SHP77 (cell line): ENCODE data around the gene MYOZ1.
"Not testable (repeated sequence)": the region's sequence is repeated elsewhere in the genome, so short reads cannot be mapped to it uniquely, and the experiment has no call there.

Source experiments
- DNase-seq, 2 experiments: peaks; one replicate each; lab custom pipeline; 2025; lab: John Stamatoyannopoulos, UW

Gene MYOZ1

DNA sequence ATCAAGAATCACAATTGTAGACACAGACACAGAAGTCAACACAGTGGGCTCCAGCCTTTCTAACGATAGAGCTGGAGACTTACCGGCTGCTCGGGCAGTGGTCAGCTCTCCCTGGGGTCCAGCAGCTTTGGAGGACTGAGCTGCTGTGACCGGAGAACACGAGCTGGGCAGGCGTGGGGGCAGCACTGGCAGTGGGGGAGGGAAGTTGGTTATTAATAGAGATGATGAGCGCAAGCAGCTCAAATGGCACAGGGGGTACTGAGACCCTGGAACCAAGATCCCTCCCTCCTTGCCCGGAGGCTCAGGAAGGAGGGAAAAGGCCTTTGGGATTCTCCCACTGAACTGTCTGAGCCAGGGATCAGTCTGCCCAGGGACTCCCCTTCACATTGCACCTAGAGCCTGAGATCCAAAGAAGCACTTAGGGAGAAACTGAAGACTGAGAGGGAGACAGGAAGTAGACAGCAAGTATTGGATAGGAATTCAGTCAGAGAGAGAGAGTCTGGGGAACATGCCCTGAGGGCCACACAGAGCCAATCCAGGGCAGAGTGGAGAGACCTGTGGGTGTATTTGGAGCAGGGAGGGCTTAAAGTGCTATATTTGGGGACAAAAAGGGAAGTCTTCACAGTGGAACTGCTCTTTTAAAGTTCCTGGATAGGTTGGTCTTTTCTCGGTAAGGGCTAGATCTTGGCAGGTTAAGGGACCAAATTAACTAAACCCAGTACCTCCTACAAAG is at the start of gene MYOZ1:
Gene MYOZ1 (minus strand): TSS at position 147 of the 733 bp plus-strand sequence. CDS start 1,457 bp downstream, outside the sequence.
- no peak for DNase-seq

- not testable (repeated sequence) for DNase-seq
These were observed 49.5 kb upstream of the MYOZ1 start for GRCh38 chr10:73690755-73691154.

DNA sequence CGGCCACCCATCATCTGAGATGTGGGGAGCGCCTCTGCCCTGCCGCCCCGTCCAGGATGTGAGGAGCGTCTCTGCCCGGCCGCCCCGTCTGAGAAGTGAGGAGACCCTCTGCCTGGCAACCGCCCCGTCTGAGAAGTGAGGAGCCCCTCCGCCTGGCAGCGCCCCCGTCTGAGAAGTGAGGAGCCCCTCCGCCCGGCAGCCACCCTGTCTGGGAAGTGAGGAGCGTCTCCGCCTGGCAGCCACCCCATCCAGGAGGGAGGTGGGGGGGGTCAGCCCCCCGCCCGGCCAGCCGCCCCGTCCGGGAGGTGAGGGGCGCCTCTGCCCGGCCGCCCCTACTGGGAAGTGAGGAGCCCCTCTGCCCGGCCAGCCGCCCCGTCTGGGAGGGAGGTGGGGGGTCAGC is 48.3 kb upstream of the MYOZ1 start:
- DNase-seq: not testable (repeated sequence)

DNA sequence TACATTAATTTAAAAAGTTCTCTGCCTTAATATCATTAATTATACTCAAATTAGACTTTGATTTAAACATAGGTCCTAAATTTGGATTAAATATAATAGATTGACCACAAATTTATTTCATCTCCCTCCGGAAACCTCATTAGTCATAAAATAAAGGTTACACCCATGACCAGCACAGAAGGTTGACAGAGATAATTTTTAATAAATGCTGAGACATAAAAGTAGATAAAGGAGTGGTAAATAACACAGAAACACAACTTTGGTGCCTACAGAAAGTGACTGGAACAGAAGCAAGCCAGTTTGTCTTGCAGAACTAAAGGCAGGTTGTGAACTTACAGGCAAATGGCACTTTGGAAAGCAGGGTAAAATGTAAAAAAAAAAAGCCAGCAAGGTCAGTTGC is 46.4 kb upstream of the MYOZ1 start:
- not testable (repeated sequence) for DNase-seq

- not testable (repeated sequence) for DNase-seq
These were observed 33.3 kb upstream of the MYOZ1 start for GRCh38 chr10:73674546-73674945.

GRCh38 chr10:73668378-73668777 is 27.1 kb upstream of the MYOZ1 start:
- DNase-seq: not testable (repeated sequence)

- DNase-seq: not testable (repeated sequence)
These were observed 25.0 kb upstream of the MYOZ1 start for GRCh38 chr10:73666153-73666809.

- not testable (repeated sequence) for DNase-seq
These were observed 24.3 kb upstream of the MYOZ1 start for GRCh38 chr10:73665581-73665980.

DNA sequence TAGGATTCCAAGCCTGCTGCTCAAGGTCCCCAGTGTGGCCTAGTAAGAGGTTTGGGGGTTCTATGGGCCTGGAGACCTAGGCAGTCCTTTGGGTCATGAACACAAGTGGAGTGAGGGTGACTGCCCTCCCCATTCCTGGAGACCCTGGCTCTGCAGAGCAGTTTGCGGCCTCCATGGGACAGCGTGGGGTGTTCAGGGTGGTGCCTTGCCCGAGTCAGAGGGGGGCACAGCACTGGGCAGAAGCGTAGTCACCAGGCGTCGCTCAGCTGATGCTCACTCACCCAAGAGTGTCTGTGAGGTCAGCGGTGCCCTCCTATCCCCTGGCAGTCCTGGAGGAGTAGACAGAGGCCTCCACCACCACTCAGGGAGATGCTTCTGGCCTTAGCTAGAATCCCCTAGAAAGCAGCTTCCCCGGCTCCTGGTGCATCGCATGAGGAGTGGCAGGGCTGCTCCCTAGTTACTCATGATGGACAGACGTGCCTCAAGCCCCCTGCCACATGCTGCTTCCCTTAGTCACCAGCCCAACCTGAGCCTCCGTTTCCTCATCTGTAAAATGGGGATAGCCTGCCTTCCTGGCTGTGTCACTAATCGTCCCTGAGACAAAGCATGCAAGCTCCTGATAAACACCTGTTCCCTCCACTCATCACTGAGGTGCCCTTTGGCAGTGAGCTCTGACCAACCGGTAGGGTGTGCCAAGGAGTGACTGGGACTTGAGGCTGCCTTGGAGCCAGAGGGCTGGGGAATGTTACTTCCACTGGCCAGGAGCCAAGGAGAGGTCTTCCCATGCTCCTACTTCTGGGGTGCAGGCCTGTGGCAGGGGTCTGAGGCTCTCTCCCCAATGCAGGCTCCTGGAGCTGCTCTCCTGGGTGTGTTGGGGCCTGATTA is 23.1 kb upstream of the MYOZ1 start:
- DNase-seq: not testable (repeated sequence)

DNA sequence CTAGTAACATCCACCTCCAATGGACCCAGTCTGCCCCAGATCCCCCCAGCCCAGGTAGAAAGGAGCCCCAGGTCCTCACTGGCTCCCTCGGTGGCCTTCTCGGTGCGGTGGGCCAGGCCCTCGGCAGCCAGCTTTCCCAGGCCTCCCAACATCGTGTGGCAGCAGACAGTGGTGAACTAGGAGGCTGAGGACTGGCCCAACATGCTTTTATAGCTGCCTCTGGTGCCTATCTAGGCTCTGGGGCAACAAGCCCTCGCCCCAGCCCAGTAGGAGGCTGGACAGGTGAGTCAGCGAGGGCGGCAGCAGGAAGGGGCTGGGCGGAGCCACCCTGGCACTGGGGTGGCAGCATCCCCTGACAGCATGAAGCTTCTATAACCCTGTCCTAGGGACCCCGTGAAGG is 22.3 kb upstream of the MYOZ1 start:
- not testable (repeated sequence) for DNase-seq

DNA sequence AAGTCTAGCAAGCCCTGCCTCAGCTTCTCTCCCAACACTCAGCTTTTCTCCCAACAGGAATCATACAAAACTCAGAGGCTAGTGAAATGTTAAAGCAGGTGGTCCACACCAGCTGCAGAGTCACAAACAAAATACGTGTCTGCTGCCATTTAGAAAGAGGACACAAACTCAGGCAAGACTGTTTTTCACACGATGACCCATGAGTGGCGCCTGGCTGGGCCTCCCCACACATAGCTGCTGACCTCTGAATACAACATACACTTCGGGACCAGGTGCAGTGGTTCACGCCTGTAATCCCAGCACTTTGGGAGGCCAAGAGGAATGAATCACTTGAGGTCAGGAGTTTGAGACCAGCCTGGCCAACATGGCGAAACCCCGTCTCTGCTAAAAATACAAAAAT is 21.4 kb upstream of the MYOZ1 start:
- not testable (repeated sequence) for DNase-seq

- DNase-seq: no peak
These were observed 14.7 kb upstream of the MYOZ1 start, which contains the start of gene SYNPO2L for GRCh38 chr10:73655990-73656298. TSS of gene SYNPO2L (minus strand) at chr10:73656029. CDS start at chr10:73655922, 107 bp downstream.

DNA sequence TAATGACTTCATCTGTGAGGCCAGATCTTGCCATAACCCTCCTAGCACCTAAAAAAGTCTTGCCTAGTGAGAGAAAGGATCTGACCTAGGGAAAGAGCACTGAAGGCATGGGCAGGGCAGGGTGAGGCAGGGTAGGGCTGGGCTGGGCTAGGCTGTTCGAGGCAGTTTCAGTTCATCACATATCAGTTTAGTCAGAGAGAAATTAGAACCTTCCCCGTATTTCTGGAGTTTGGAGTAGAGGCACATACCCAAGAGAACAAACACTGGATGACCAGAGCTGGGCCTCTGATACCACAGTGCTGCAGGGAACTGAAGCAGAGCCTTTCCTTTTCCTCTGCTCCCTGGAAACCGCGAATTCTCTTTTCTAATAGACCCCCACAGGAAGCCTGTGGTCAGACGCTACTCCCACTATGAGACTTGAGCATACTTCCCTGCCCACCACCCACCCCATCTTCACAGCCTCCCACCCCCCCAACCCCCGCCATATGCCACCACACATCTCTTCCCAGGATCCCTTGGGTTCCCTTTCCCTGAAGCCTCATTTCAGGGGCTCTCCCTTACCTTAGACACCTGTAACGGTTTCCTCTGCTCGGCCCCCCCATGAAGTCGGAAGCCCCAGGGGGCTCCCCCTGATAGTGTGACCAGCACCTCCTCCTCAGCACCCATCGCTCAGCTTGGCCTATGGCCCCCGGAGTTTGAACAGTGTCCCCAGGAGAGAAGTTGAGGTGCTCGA is 14.1 kb upstream of the MYOZ1 start:
- no peak for DNase-seq

DNA sequence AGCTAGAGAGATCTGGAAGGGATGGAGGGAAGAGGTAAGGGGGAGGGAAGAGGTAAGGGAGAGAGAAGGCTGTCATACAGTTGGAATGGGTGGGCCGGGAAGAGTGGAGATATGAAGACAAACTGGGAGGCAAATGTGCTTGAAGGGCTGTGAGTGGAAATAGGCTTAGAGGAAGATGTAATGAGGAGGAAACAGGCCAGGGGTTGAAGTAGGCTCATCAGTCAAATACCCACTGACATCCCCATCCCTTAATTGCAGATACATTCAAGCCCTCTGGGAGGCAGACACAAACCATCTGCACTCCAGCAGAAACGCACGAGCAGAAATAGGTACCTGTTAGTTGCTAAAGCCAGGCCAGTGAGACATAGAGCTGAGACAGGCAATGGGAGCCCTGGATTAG is 12.4 kb upstream of the MYOZ1 start:
- peak; percentile 8 to 14 for DNase-seq

- no peak for DNase-seq
These were observed 11.9 kb upstream of the MYOZ1 start for GRCh38 chr10:73653195-73653594.

DNA sequence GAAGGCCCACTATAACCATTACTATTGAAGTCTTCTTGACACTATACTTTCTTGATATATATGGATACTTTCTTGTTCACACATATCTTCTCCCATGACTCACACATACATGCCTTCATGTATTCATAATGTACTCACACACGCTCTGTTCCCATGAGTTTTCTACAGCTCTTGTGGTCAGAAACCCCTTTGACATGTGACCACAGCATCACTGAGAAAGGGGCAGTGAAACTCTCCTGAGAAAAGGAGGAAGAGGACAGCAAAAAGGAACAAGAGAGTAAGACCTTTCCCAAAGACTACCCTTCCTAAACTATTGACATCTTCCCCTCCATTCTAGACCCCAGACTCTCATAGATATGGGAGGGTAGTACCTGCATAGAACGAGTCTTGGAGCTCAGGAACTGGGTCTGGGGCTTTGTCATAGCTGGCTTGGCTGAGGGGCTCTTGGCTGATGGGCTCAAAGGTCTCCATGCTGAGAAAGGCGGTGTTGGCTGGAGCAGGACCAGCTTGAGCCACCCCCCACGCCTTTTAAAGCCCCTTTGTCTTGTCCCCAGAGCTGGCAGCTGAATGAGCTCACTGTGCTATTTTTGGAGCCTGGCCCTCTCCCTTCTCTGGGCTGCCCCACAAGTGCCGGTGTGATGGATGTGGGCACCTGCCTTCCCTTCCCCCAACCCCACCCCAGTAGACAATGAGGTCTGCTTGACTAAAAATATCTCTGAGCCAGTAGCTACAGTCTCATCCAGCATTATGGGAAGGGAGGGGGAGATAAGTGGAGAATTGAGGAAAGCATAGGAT is 9.5 kb upstream of the MYOZ1 start:
- peak; percentile 58 for DNase-seq

- DNase-seq: no peak
These were observed 8.7 kb upstream of the MYOZ1 start for GRCh38 chr10:73649876-73650536.

DNA sequence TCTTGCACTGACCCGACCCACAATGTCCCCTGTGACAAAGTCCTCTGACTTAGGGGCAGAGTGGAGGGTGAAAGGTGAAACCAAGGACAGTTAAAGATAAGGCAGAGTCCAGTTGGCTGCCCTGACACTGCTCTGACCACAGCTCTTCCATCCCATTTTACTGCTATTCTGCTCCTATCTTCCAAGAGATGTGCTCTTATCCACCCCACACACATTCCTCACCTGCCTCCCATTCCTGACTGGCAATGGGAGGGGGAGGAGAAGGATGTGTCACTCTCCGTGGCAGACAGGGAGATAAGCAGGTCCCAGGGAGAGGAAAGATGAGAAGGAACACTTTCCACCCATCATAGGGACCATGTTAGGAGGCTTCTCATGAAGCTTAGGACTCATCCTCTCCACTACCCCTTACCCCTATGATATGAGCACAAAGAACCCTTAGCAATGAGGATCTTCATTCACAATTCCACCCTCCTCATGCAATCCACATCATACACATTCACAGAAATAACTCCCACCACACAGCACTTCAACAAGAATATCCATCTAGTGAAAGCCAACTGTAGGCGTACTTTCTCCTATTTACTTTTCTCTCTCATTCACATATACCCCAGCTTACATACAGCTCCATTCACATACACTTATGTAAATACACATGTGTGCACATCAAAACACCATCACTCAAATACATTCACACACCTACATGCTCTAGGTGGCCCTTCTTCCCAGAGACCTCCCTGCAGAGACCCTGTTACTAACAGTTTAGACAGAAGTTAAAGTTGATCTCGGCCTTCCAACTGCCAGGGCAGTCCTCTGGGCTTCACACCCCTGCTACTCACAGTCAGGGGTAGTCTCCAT is 7.9 kb upstream of the MYOZ1 start:
- no peak for DNase-seq

GRCh38 chr10:73647875-73648651 is 6.8 kb upstream of the MYOZ1 start:
- no peak for DNase-seq
